Measurements from ENCODE around the gene ZG16B.

ZG16B gene

DNA sequence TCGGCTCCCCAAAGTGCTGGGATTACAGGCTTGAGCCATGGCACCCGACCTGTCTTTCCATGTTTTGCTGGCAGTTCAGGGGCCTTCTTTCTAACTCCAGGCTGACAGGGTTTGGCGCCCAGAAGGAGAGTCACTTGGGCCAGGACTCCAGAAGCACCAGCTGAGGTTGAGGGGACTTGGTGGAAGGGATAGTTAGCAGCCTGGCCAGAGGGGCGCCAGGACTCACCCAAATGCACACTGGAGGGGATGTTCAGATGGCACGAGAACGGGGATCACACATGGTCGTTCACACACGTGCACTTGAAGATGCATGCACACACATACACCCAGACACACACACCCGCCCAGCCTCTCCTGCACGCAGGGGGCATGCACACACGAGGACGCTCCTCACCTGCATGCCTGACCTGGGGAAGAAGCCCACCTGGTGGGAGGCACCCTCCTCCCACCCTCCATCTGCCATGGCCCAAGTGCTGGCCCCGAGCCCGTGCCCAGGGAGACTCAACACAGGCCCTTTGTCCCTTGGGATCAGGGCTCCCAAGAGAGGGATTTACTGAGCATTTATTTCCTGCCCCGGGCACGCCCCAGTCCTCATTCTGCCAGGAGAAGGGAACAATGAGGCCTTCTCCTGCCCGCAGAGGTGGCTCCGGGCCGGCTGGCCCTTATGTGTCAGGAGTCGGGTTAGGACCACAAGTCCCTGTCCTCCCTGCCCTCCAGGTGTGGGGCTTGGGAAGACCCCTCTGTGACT lies 15.4 kb upstream of the ZG16B start:
- ChIA-PET CTCF (interaction anchor here (0.7 to 1.0 kb wide), 2 partner anchors 24 to 46 kb away, joined by 3 to 4 read pairs; no protein-coding TSS in a partner anchor), POLR2A (no interaction called here)
- Histone ChIP-seq H3K36me3 (ENCODE audit: control insufficient read depth in 2 of 2, insufficient read depth in 1 of 2, low read length in 2 of 2) (no peaks in the 10 kb centered on the region), H3K9me3 (ENCODE audit: control insufficient read depth, insufficient read depth, low read depth, low read length) (no peaks in the 10 kb centered on the region), H3K4me3 (ENCODE audit: low read depth, low read length) (no peak overlapping the region), H3K27ac (ENCODE audit: extremely low read depth, low read depth, low read length) (no peak overlapping the region), H3K4me1 (ENCODE audit: control insufficient read depth, insufficient read depth, low read length) (no peaks in the 10 kb centered on the region)
- TF ChIP-seq ZNF777 (tag by site-specific recombination; IDR thresholded peaks at IDR 0.05; ENCODE audit: borderline replicate concordance) (no peak), IKZF3 (tag by site-specific recombination; IDR thresholded peaks at IDR 0.05) (no peak), ZNF292 (tag by site-specific recombination; IDR thresholded peaks at IDR 0.05; ENCODE audit: borderline replicate concordance, low read depth) (no peak), ZNF561 (tag by site-specific recombination; IDR thresholded peaks at IDR 0.05; ENCODE audit: borderline replicate concordance) (no peak), ZNF473 (tag by site-specific recombination; IDR thresholded peaks at IDR 0.05) (no peak), RBAK (tag by site-specific recombination; IDR thresholded peaks at IDR 0.05) (no peak), ZNF121 (tag by site-specific recombination; IDR thresholded peaks at IDR 0.05) (no peak), ZNF660 (tag by site-specific recombination; IDR thresholded peaks at IDR 0.05) (no peak), ZNF175 (tag by site-specific recombination; IDR thresholded peaks at IDR 0.05) (no peak), ZNF248 (tag by site-specific recombination; IDR thresholded peaks at IDR 0.05) (no peak), KLF1 (tag by site-specific recombination; IDR thresholded peaks at IDR 0.05) (no peak), ZNF302 (tag by site-specific recombination; IDR thresholded peaks at IDR 0.05; ENCODE audit: low read depth) (no peak), ZNF664 (tag by site-specific recombination; IDR thresholded peaks at IDR 0.05) (no peak), ZNF350 (tag by site-specific recombination; IDR thresholded peaks at IDR 0.05) (no peak), MYNN (tag by site-specific recombination; IDR thresholded peaks at IDR 0.05; ENCODE audit: borderline replicate concordance) (no peak), ZNF416 (tag by site-specific recombination; IDR thresholded peaks at IDR 0.05) (no peak), GLI4 (tag by site-specific recombination; IDR thresholded peaks at IDR 0.05) (no peak), ZNF571 (tag by site-specific recombination; IDR thresholded peaks at IDR 0.05) (no peak), PRDM1 (tag by site-specific recombination; IDR thresholded peaks at IDR 0.05) (no peak), SETDB1 (IDR thresholded peaks at IDR 0.05; ENCODE audit: insufficient read length, low read length) (no peak)

DNA sequence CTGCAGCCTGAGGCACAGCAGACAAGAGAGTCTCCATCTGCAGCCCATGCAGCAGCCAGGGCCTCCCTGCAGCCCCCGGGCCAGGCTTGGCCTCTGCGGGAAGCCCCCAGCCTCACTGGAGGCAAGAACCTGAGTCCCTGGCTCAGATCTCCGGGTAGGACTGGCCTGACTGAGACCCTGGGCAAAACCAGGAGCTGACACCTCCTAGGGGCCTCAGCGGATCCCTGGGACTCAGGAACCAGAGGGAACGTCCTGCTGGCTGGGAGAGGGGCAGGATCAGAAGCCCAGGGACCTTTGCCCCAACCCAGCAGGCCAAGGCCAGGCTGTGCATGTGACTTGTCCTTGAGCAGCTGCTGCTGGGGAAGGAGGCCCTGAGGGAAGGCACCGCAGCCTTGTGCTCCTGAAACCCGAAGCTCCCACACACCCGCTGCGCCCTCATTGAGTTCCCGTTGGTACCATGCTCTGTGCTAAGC lies 14.8 kb upstream of the ZG16B start:
- TF ChIP-seq ZNF37A (tag by site-specific recombination; IDR thresholded peaks at IDR 0.05): no peak
- TF ChIP-seq ZNF521 (tag by site-specific recombination; IDR thresholded peaks at IDR 0.05): no peak
- TF ChIP-seq ZSCAN16 (tag by site-specific recombination; IDR thresholded peaks at IDR 0.05): no peak
- TF ChIP-seq, protein P1, sequence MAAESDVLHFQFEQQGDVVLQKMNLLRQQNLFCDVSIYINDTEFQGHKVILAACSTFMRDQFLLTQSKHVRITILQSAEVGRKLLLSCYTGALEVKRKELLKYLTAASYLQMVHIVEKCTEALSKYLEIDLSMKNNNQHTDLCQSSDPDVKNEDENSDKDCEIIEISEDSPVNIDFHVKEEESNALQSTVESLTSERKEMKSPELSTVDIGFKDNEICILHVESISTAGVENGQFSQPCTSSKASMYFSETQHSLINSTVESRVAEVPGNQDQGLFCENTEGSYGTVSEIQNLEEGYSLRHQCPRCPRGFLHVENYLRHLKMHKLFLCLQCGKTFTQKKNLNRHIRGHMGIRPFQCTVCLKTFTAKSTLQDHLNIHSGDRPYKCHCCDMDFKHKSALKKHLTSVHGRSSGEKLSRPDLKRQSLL (tag by site-specific recombination; IDR thresholded peaks at IDR 0.05): no peak
- TF ChIP-seq IKZF3 (tag by site-specific recombination; IDR thresholded peaks at IDR 0.05): no peak
- TF ChIP-seq ZNF174 (tag by site-specific recombination; IDR thresholded peaks at IDR 0.05): no peak
- TF ChIP-seq ZNF140 (tag by site-specific recombination; IDR thresholded peaks at IDR 0.05): no peak
- TF ChIP-seq, protein P2, sequence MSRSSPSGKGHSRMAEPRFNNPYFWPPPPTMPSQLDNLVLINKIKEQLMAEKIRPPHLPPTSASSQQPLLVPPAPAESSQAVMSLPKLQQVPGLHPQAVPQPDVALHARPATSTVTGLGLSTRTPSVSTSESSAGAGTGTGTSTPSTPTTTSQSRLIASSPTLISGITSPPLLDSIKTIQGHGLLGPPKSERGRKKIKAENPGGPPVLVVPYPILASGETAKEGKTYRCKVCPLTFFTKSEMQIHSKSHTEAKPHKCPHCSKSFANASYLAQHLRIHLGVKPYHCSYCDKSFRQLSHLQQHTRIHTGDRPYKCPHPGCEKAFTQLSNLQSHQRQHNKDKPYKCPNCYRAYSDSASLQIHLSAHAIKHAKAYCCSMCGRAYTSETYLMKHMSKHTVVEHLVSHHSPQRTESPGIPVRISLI (tag by site-specific recombination; IDR thresholded peaks at IDR 0.05): no peak
- TF ChIP-seq ZNF138 (tag by site-specific recombination; IDR thresholded peaks at IDR 0.05; ENCODE audit: borderline replicate concordance): no peak
- TF ChIP-seq ZNF19 (tag by site-specific recombination; IDR thresholded peaks at IDR 0.05; ENCODE audit: low read depth): no peak
- TF ChIP-seq, protein P3, sequence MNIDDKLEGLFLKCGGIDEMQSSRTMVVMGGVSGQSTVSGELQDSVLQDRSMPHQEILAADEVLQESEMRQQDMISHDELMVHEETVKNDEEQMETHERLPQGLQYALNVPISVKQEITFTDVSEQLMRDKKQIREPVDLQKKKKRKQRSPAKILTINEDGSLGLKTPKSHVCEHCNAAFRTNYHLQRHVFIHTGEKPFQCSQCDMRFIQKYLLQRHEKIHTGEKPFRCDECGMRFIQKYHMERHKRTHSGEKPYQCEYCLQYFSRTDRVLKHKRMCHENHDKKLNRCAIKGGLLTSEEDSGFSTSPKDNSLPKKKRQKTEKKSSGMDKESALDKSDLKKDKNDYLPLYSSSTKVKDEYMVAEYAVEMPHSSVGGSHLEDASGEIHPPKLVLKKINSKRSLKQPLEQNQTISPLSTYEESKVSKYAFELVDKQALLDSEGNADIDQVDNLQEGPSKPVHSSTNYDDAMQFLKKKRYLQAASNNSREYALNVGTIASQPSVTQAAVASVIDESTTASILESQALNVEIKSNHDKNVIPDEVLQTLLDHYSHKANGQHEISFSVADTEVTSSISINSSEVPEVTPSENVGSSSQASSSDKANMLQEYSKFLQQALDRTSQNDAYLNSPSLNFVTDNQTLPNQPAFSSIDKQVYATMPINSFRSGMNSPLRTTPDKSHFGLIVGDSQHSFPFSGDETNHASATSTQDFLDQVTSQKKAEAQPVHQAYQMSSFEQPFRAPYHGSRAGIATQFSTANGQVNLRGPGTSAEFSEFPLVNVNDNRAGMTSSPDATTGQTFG (tag by site-specific recombination; IDR thresholded peaks at IDR 0.05; ENCODE audit: borderline replicate concordance): no peak
- TF ChIP-seq ZNF391 (tag by site-specific recombination; IDR thresholded peaks at IDR 0.05; ENCODE audit: borderline replicate concordance, low read depth): no peak
- TF ChIP-seq ZNF132 (tag by site-specific recombination; IDR thresholded peaks at IDR 0.05; ENCODE audit: borderline replicate concordance): no peak
- TF ChIP-seq ZNF548 (tag by site-specific recombination; IDR thresholded peaks at IDR 0.05): no peak
- Histone ChIP-seq H3K4me3 (ENCODE audit: low read depth, low read length) (no peak overlapping the region), H3K36me3 (ENCODE audit: control insufficient read depth in 2 of 2, insufficient read depth in 1 of 2, low read length in 2 of 2) (no peaks in the 10 kb centered on the region), H3K27ac (ENCODE audit: extremely low read depth, low read depth, low read length) (no peak overlapping the region), H3K4me1 (ENCODE audit: control insufficient read depth, insufficient read depth, low read length) (no peaks in the 10 kb centered on the region), H3K9me3 (ENCODE audit: control insufficient read depth, insufficient read depth, low read depth, low read length) (no peaks in the 10 kb centered on the region)
- CTCF ChIA-PET: interaction anchor here (1.0 kb wide), 1 partner anchor 23 kb away, joined by 4 read pairs; no protein-coding TSS in a partner anchor
- POLR2A ChIA-PET: no interaction called here
